Measurements from ENCODE around the gene NTRK2. TPM values are rescaled to one million over a fixed set of nuclear protein-coding genes. Genes with fewer than 3 reads are reported as not detected.

The NTRK2 gene
- total RNA-seq, 1 experiment from 2014 or later = not detected

- RAD21 ChIA-PET (ENCODE audit: low non-redundant PET in 1 of 2, low total read pairs in 2 of 2, uncharacterized antibody in 2 of 2, unreplicated experiment in 2 of 2) = no interaction called here
- no TSS peak for BruUV-seq (replicated peaks)
- no peaks in the 10 kb centered on the region for H3K27me3 ChIP-seq (ENCODE audit: insufficient read depth, low read length)
- H3K9me2 ChIP-seq (ENCODE audit: insufficient read depth) = no peaks in the 10 kb centered on the region
- H3K4me3 ChIP-seq (replicated peaks in 1 of 2; ENCODE audit: low read depth in 1 of 2, low read length in 2 of 2) = no peak overlapping the region
- no peak overlapping the region for H2AFZ ChIP-seq (ENCODE audit: low read depth, low read length, poor library complexity, severe bottlenecking)
- no peaks in the 10 kb centered on the region for H3K9me3 ChIP-seq (ENCODE audit: control insufficient read depth in 1 of 2, insufficient read depth in 1 of 2, low read depth in 1 of 2, low read length in 2 of 2)
- no peaks in the 10 kb centered on the region for H3K36me3 ChIP-seq (ENCODE audit: control insufficient read depth in 1 of 2, insufficient read depth in 2 of 2, low read length in 2 of 2)
- CTCF ChIA-PET = no interaction called here
- no peak overlapping the region for H3K4me2 ChIP-seq (ENCODE audit: low read length)
- DNase-seq (ENCODE audit: low read depth, low spot score) = no peak
- H4K20me1 ChIP-seq (ENCODE audit: insufficient read depth) = no peaks in the 10 kb centered on the region
- no peak overlapping the region for H3K27ac ChIP-seq (ENCODE audit: low read depth, low read length)
- H3K4me1 ChIP-seq (ENCODE audit: control insufficient read depth in 1 of 2, insufficient read depth in 2 of 2, low read length in 2 of 2) = no peaks in the 10 kb centered on the region
- intact Hi-C loops (cut with micrococcal nuclease) = no loop called here
- TF ChIP-seq CBX3 (IDR thresholded peaks at IDR 0.05; ENCODE audit: low read depth) = no peak
- no peak for TF ChIP-seq SP1 (IDR thresholded peaks at IDR 0.05; ENCODE audit: low read depth)
- H3K9ac ChIP-seq (ENCODE audit: low read length) = no peak overlapping the region
- POLR2A ChIA-PET = no interaction called here
- no peaks in the 10 kb centered on the region for H3K79me2 ChIP-seq (ENCODE audit: insufficient read depth, low read length)
- no peak for ATAC-seq
Observed at GRCh38 chr9:84875193-84875592, 205.7 kb downstream of the NTRK2 start.

GRCh38 chr9:84879631-84880030, 210.1 kb downstream of the NTRK2 start:
- no peak overlapping the region for H3K4me3 ChIP-seq (replicated peaks in 1 of 2; ENCODE audit: low read depth in 1 of 2, low read length in 2 of 2)
- no peak for DNase-seq (ENCODE audit: low read depth, low spot score)
- H3K9me2 ChIP-seq (ENCODE audit: insufficient read depth) = no peaks in the 10 kb centered on the region
- no TSS peak for BruUV-seq (replicated peaks)
- no peak overlapping the region for H2AFZ ChIP-seq (ENCODE audit: low read depth, low read length, poor library complexity, severe bottlenecking)
- no peaks in the 10 kb centered on the region for H3K36me3 ChIP-seq (ENCODE audit: control insufficient read depth in 1 of 2, insufficient read depth in 2 of 2, low read length in 2 of 2)
- RAD21 ChIA-PET (ENCODE audit: low non-redundant PET in 1 of 2, low total read pairs in 2 of 2, uncharacterized antibody in 2 of 2, unreplicated experiment in 2 of 2) = no interaction called here
- H4K20me1 ChIP-seq (ENCODE audit: insufficient read depth) = no peaks in the 10 kb centered on the region
- intact Hi-C loops (cut with micrococcal nuclease) = no loop called here
- no peak overlapping the region for H3K9ac ChIP-seq (ENCODE audit: low read length)
- H3K27me3 ChIP-seq (ENCODE audit: insufficient read depth, low read length) = no peaks in the 10 kb centered on the region
- POLR2A ChIA-PET = no interaction called here
- TF ChIP-seq SP1 (IDR thresholded peaks at IDR 0.05; ENCODE audit: low read depth) (no peak), TCF7L2 (IDR thresholded peaks at IDR 0.05; ENCODE audit: borderline replicate concordance, extremely low read depth, insufficient read depth, insufficient read length) (no peak), EZH2phosphoT487 (IDR thresholded peaks at IDR 0.05; ENCODE audit: borderline replicate concordance) (no peak), EZH2 (IDR thresholded peaks at IDR 0.05) (no peak), POLR2AphosphoS5 (IDR thresholded peaks at IDR 0.05; ENCODE audit: low read depth, low read length) (no peak), REST (IDR thresholded peaks at IDR 0.05; ENCODE audit: low read depth) (no peak), POLR2A (IDR thresholded peaks at IDR 0.05; ENCODE audit: borderline replicate concordance, extremely low read depth, insufficient read depth, insufficient read length) (no peak), SIN3A (IDR thresholded peaks at IDR 0.05; ENCODE audit: low read depth) (no peak), YY1 (IDR thresholded peaks at IDR 0.05; ENCODE audit: extremely low read depth, insufficient replicate concordance, low read depth, low read length) (no peak), EGR1 (IDR thresholded peaks at IDR 0.05; ENCODE audit: low read depth) (no peak), MAX (IDR thresholded peaks at IDR 0.05) (no peak), ZNF274 (IDR thresholded peaks at IDR 0.05; ENCODE audit: low read depth, low read length) (no peak), FOSL1 (IDR thresholded peaks at IDR 0.05; ENCODE audit: low read depth) (no peak), RAD21 (IDR thresholded peaks at IDR 0.05; ENCODE audit: low read depth) (no peak), ZBTB33 (IDR thresholded peaks at IDR 0.05; ENCODE audit: extremely low read depth, insufficient replicate concordance, low read length) (no peak), JUND (IDR thresholded peaks at IDR 0.05) (no peak), CBX3 (IDR thresholded peaks at IDR 0.05; ENCODE audit: low read depth) (no peak)
- H3K9me3 ChIP-seq (ENCODE audit: control insufficient read depth in 1 of 2, insufficient read depth in 1 of 2, low read depth in 1 of 2, low read length in 2 of 2) = no peaks in the 10 kb centered on the region
- H3K27ac ChIP-seq (ENCODE audit: low read depth, low read length) = no peak overlapping the region
- CTCF ChIA-PET = no interaction called here
- no peak for ATAC-seq
- H3K4me1 ChIP-seq (ENCODE audit: control insufficient read depth in 1 of 2, insufficient read depth in 2 of 2, low read length in 2 of 2) = no peaks in the 10 kb centered on the region
- H3K4me2 ChIP-seq (ENCODE audit: low read length) = no peak overlapping the region
- H3K79me2 ChIP-seq (ENCODE audit: insufficient read depth, low read length) = no peaks in the 10 kb centered on the region

All from HCT116 (cell line).